WTC11 (cell line): ENCODE results near the gene IPCEF1. TPM values are rescaled to one million over a fixed set of nuclear protein-coding genes. Genes with fewer than 3 reads are reported as not detected.

Source experiments
- ATAC-seq: fragments of 200-7000 bp; cut with Tn5 transposase; 2 replicates; pipeline ENCODE4 v1.10.0; 2021; ENCODE audit warnings: mild to moderate bottlenecking, moderate library complexity
- CTCF ChIA-PET: fragments of 300-600 bp; sonication (Branson Sonifier 250); formaldehyde crosslinking; loops from one replicate; lab custom pipeline; 2021; ENCODE audit warnings: antibody characterized with exemption; lab: Charles Lee
- POLR2A ChIA-PET: fragments of 350-600 bp; sonication (Branson Sonifier 250); formaldehyde crosslinking; loops from one replicate; lab custom pipeline; 2021; ENCODE audit warnings: antibody characterized with exemption; lab: Charles Lee
- DNase-seq: peaks from one replicate; pipeline ENCODE4 v3.0.0; 2021; ENCODE audit warnings: low spot score
- H3K27ac Mint-ChIP-seq: 2 replicates; pipeline ENCODE4 v1.8.0; 2021; ENCODE audit warnings: mixed read lengths
- H3K27me3 Mint-ChIP-seq: 2 replicates; pipeline ENCODE4 v1.8.0; 2021; ENCODE audit warnings: low read depth, mild to moderate bottlenecking, moderate library complexity, mixed read lengths
- H3K36me3 Mint-ChIP-seq: 2 replicates; pipeline ENCODE4 v1.8.0; 2021; ENCODE audit warnings: mixed read lengths
- H3K4me1 Mint-ChIP-seq: 2 replicates; pipeline ENCODE4 v1.8.0; 2022; ENCODE audit warnings: mixed read lengths
- H3K4me3 Mint-ChIP-seq: 2 replicates; pipeline ENCODE4 v1.8.0; 2021; ENCODE audit warnings: mild to moderate bottlenecking, moderate library complexity, mixed read lengths
- H3K9me3 Mint-ChIP-seq: 2 replicates; pipeline ENCODE4 v1.8.0; 2021; ENCODE audit warnings: mixed read lengths
- ATF3 ChIP-seq: sonication (generic); formaldehyde crosslinking; conservative IDR thresholded peaks from 2 replicates; pipeline ENCODE4 v1.8.1; 2022; ENCODE audit warnings: mild to moderate bottlenecking, missing genetic modification reagents
- CTCF ChIP-seq: fragments of 200-600 bp; IDR thresholded peaks from 2 replicates; pipeline ENCODE4 v1.8.0; 2022; ENCODE audit warnings: antibody characterized with exemption
- ELF4 ChIP-seq: sonication (generic); formaldehyde crosslinking; IDR thresholded peaks from 2 replicates; pipeline ENCODE4 v1.8.1; 2022; ENCODE audit warnings: low read depth, mild to moderate bottlenecking, moderate library complexity, missing genetic modification reagents
- EMX1 ChIP-seq: fragments of 250-450 bp; sonication (Bioruptor Pico); IDR thresholded peaks from 2 replicates; pipeline ENCODE4 v1.8.0; 2021; ENCODE audit warnings: mild to moderate bottlenecking
- FOXK1 ChIP-seq: sonication (generic); formaldehyde crosslinking; IDR thresholded peaks from 2 replicates; pipeline ENCODE4 v1.8.0; 2022; ENCODE audit warnings: mild to moderate bottlenecking, moderate library complexity, missing genetic modification reagents
- GTF2I ChIP-seq: fragments of 250-450 bp; sonication (Bioruptor Pico); conservative IDR thresholded peaks from 2 replicates; pipeline ENCODE4 v1.4.0; 2021; ENCODE audit warnings: mild to moderate bottlenecking
- JUN ChIP-seq: sonication (generic); formaldehyde crosslinking; IDR thresholded peaks from 2 replicates; pipeline ENCODE4 v1.8.0; 2023; ENCODE audit warnings: mild to moderate bottlenecking, missing genetic modification reagents
- ZNF138 ChIP-seq: sonication (generic); formaldehyde crosslinking; conservative IDR thresholded peaks from 2 replicates; pipeline ENCODE4 v1.8.1; 2022; ENCODE audit warnings: mild to moderate bottlenecking, moderate library complexity, missing genetic modification reagents
- ZNF281 ChIP-seq: sonication (generic); formaldehyde crosslinking; IDR thresholded peaks from 2 replicates; pipeline ENCODE4 v1.8.0; 2023; ENCODE audit warnings: mild to moderate bottlenecking, missing genetic modification reagents
- ZNF512 ChIP-seq: sonication (generic); formaldehyde crosslinking; IDR thresholded peaks from 2 replicates; pipeline ENCODE4 v1.8.1; 2022; ENCODE audit warnings: missing genetic modification reagents, borderline replicate concordance
- ZSCAN18 ChIP-seq: fragments of 250-450 bp; sonication (Bioruptor Pico); IDR thresholded peaks from 2 replicates; pipeline ENCODE4 v2.1.2; 2022; ENCODE audit warnings: mild to moderate bottlenecking, moderate library complexity
- total RNA-seq: library from RNA; stranded (reverse); gene quantifications from 3 replicates; pipeline ENCODE4 v1.2.3, GENCODE V29; 2021

Gene IPCEF1
- total RNA-seq, 1 experiment from 2014 or later: 1.3 TPM

GRCh38 chr6:154258064-154258757 lies 98.4 kb downstream of the IPCEF1 start:
- no peak overlapping the region for H3K27ac Mint-ChIP-seq
- TF ChIP-seq ZNF512: no peak
- no peak for TF ChIP-seq EMX1 (CRISPR knock-in tag)
- TF ChIP-seq ATF3 (CRISPR knock-in tag): no peak
- TF ChIP-seq ZSCAN18 (CRISPR knock-in tag): no peak
- TF ChIP-seq CTCF: no peak
- H3K27me3 Mint-ChIP-seq: no peaks in the 10 kb centered on the region

GRCh38 chr6:154257067-154257466 lies 99.5 kb downstream of the IPCEF1 start:
- peaks cover 5% of the 10 kb centered on the region; the same call in 1 of the 2 replicates for H3K36me3 Mint-ChIP-seq
- H3K4me1 Mint-ChIP-seq: no peaks in the 10 kb centered on the region
- H3K27ac Mint-ChIP-seq: no peak overlapping the region
- no peaks in the 10 kb centered on the region for H3K27me3 Mint-ChIP-seq
- peaks cover 10% of the 10 kb centered on the region for H3K9me3 Mint-ChIP-seq
- no peak overlapping the region for H3K4me3 Mint-ChIP-seq
- DNase-seq (no peak), ATAC-seq (no peak)
- POLR2A ChIA-PET: no interaction called here
- TF ChIP-seq GTF2I (CRISPR knock-in tag) (no peak), ZNF138 (CRISPR knock-in tag) (no peak)
- CTCF ChIA-PET: no interaction called here

More at GRCh38 chr6:154258064-154258757, 98.4 kb downstream of the IPCEF1 start:
- no peak overlapping the region for H3K4me3 Mint-ChIP-seq
- ATAC-seq: no peak
- H3K9me3 Mint-ChIP-seq: peaks cover 10% of the 10 kb centered on the region
- CTCF ChIA-PET: no interaction called here
- peaks cover 5% of the 10 kb centered on the region; the same call in 1 of the 2 replicates for H3K36me3 Mint-ChIP-seq
- no peak for DNase-seq
- H3K4me1 Mint-ChIP-seq: no peaks in the 10 kb centered on the region
- POLR2A ChIA-PET: no interaction called here

- POLR2A ChIA-PET: no interaction called here
- TF ChIP-seq JUN (CRISPR knock-in tag) (no peak), ZNF281 (CRISPR knock-in tag) (no peak), FOXK1 (no peak), ELF4 (no peak), GTF2I (CRISPR knock-in tag) (no peak)
- CTCF ChIA-PET: no interaction called here
Measured at GRCh38 chr6:154252678-154253077, 103.9 kb downstream of the IPCEF1 start.

More at GRCh38 chr6:154252678-154253077, 103.9 kb downstream of the IPCEF1 start:
- no peak overlapping the region for H3K4me3 Mint-ChIP-seq
- no peak overlapping the region for H3K27ac Mint-ChIP-seq
- peaks cover 5% of the 10 kb centered on the region; the same call in 1 of the 2 replicates for H3K36me3 Mint-ChIP-seq
- DNase-seq (no peak), ATAC-seq (no peak)
- H3K4me1 Mint-ChIP-seq: peaks cover 17% of the 10 kb centered on the region
- H3K9me3 Mint-ChIP-seq: peaks cover 10% of the 10 kb centered on the region
- no peaks in the 10 kb centered on the region for H3K27me3 Mint-ChIP-seq
